GM21576 (cell line): ENCODE results near the gene LTBP1.
"Not testable (repeated sequence)": the region's sequence is repeated elsewhere in the genome, so short reads cannot be mapped to it uniquely, and the experiment has no call there.

Experiments
- ATAC-seq: cut with Tn5 transposase; IDR thresholded peaks from one replicate; pipeline ENCODE4 v1.9.1; 2021; ENCODE audit warnings: mild to moderate bottlenecking, moderate library complexity; ENCODE audit not compliant: unreplicated experiment

Gene LTBP1

GRCh38 chr2:33368524-33368923 lies 421.8 kb downstream of the LTBP1 start:
- not testable (repeated sequence) for ATAC-seq

- ATAC-seq: no peak
Measured at GRCh38 chr2:33369191-33369590, 422.4 kb downstream of the LTBP1 start.

- no peak for ATAC-seq
Measured at GRCh38 chr2:33370636-33371265, 424.0 kb downstream of the LTBP1 start.

GRCh38 chr2:33371304-33372090 lies 424.7 kb downstream of the LTBP1 start:
- no peak for ATAC-seq

GRCh38 chr2:33372940-33373553 lies 426.3 kb downstream of the LTBP1 start:
- no peak for ATAC-seq

GRCh38 chr2:33373986-33374385 lies 427.2 kb downstream of the LTBP1 start:
- no peak for ATAC-seq

- no peak for ATAC-seq
Measured at GRCh38 chr2:33375054-33375453, 428.3 kb downstream of the LTBP1 start.

GRCh38 chr2:33377048-33377447 lies 430.3 kb downstream of the LTBP1 start:
- no peak for ATAC-seq

GRCh38 chr2:33378556-33379210 lies 431.9 kb downstream of the LTBP1 start:
- ATAC-seq: no peak

- ATAC-seq: no peak
Measured at GRCh38 chr2:33380001-33380609, 433.4 kb downstream of the LTBP1 start.

GRCh38 chr2:33380719-33381118 lies 434.0 kb downstream of the LTBP1 start:
- ATAC-seq: no peak

GRCh38 chr2:33381301-33381858 lies 434.6 kb downstream of the LTBP1 start:
- ATAC-seq: no peak

- no peak for ATAC-seq
Measured at GRCh38 chr2:33383855-33384598, 437.3 kb downstream of the LTBP1 start.

- ATAC-seq: no peak
Measured at GRCh38 chr2:33384599-33384961, 437.8 kb downstream of the LTBP1 start.

- no peak for ATAC-seq
Measured at GRCh38 chr2:33388996-33389395, 442.2 kb downstream of the LTBP1 start.

- not testable (repeated sequence) for ATAC-seq
Measured at GRCh38 chr2:33389695-33390094, 442.9 kb downstream of the LTBP1 start.

- ATAC-seq: no peak
Measured at GRCh38 chr2:33391529-33392255, 444.9 kb downstream of the LTBP1 start.

GRCh38 chr2:33392366-33392765 lies 445.6 kb downstream of the LTBP1 start:
- ATAC-seq: peak; percentile 47

GRCh38 chr2:33395034-33395433 lies 448.3 kb downstream of the LTBP1 start:
- no peak for ATAC-seq
